HG03469 (cell line): Measurements from ENCODE around the gene STRN4.

Experiments used
- ATAC-seq: cut with Tn5 transposase; IDR thresholded peaks from one replicate; pipeline ENCODE4 v1.9.1; 2021; ENCODE audit warnings: mild to moderate bottlenecking, moderate library complexity, moderate number of reproducible peaks; ENCODE audit not compliant: unreplicated experiment

STRN4 gene

GRCh38 chr19:46727757-46728156, 18.5 kb downstream of the STRN4 start:
- no peak for ATAC-seq

- ATAC-seq, result no peak
Measured at GRCh38 chr19:46726971-46727501, 19.2 kb downstream of the STRN4 start.

- ATAC-seq, result no peak
Measured at GRCh38 chr19:46726551-46726950, 19.7 kb downstream of the STRN4 start.

- ATAC-seq, result no peak
Measured at GRCh38 chr19:46725859-46726393, 20.3 kb downstream of the STRN4 start.

GRCh38 chr19:46725036-46725820, 21.0 kb downstream of the STRN4 start:
- no peak for ATAC-seq

GRCh38 chr19:46724468-46724867, 21.8 kb downstream of the STRN4 start:
- ATAC-seq, result no peak

- ATAC-seq, result no peak
Measured at GRCh38 chr19:46723471-46723870, 22.8 kb downstream of the STRN4 start.

- ATAC-seq, result no peak
Measured at GRCh38 chr19:46723023-46723461, 23.2 kb downstream of the STRN4 start.

- no peak for ATAC-seq
Measured at GRCh38 chr19:46722421-46723022, 23.7 kb downstream of the STRN4 start.

- no peak for ATAC-seq
Measured at GRCh38 chr19:46722004-46722380, 24.3 kb downstream of the STRN4 start.

GRCh38 chr19:46721269-46722003, 24.8 kb downstream of the STRN4 start:
- ATAC-seq, result no peak

- ATAC-seq, result no peak
Measured at GRCh38 chr19:46720503-46721239, 25.6 kb downstream of the STRN4 start.

GRCh38 chr19:46719629-46720502, 26.4 kb downstream of the STRN4 start:
- no peak for ATAC-seq

GRCh38 chr19:46718934-46719622, 27.2 kb downstream of the STRN4 start:
- ATAC-seq, result no peak

GRCh38 chr19:46718157-46718933, 27.9 kb downstream of the STRN4 start:
- ATAC-seq, result no peak

- ATAC-seq, result no peak
Measured at GRCh38 chr19:46717716-46718143, 28.5 kb downstream of the STRN4 start.

- no peak for ATAC-seq
Measured at GRCh38 chr19:46717034-46717715, 29.1 kb downstream of the STRN4 start, which contains the start of gene PRKD2. Gene PRKD2 (minus strand): TSS chr19:46717114. CDS start chr19:46716370, 744 bp downstream.

GRCh38 chr19:46716672-46717033, 29.6 kb downstream of the STRN4 start:
- no peak for ATAC-seq
